Suprapubic skin (tissue), 4 donors: ENCODE data around the gene ERBIN. TPM values are rescaled to one million over a fixed set of nuclear protein-coding genes. Genes with fewer than 3 reads are reported as not detected.

ENCODE experiments used
- DNase-seq, 2 donors: peaks; one replicate each; pipeline ENCODE4 v3.0.0-alpha.2; 2019; ENCODE audit warnings: low spot score in 2 of 2
- H3K27ac ChIP-seq: fragments of 200-600 bp; sonication (generic); one replicate; pipeline ENCODE4 v1.5.1; 2019
- H3K27me3 ChIP-seq: fragments of 200-600 bp; sonication (generic); one replicate; pipeline ENCODE4 v1.5.1; 2019
- H3K36me3 ChIP-seq: fragments of 200-600 bp; sonication (generic); one replicate; pipeline ENCODE4 v1.5.1; 2019
- H3K4me1 ChIP-seq: fragments of 200-600 bp; sonication (generic); one replicate; pipeline ENCODE4 v1.5.1; 2019
- H3K4me3 ChIP-seq: fragments of 200-600 bp; sonication (generic); one replicate; pipeline ENCODE4 v1.5.1; 2019; ENCODE audit warnings: mild to moderate bottlenecking
- H3K9me3 ChIP-seq: fragments of 200-600 bp; sonication (generic); one replicate; pipeline ENCODE4 v1.5.1; 2019
- EP300 ChIP-seq: sonication (generic); formaldehyde crosslinking; IDR thresholded peaks from one replicate; pipeline ENCODE4 v1.6.1; 2017; ENCODE audit warnings: antibody characterized with exemption
- POLR2A ChIP-seq, 2 donors: fragments of 450-650 bp; IDR thresholded peaks; one replicate each; pipeline ENCODE4 v1.6.1; 2017; ENCODE audit warnings: antibody characterized with exemption in 2 of 2, mild to moderate bottlenecking in 2 of 2, moderate library complexity in 2 of 2
- POLR2AphosphoS5 ChIP-seq, 3 donors: sonication (generic); formaldehyde crosslinking; IDR thresholded peaks; one replicate each; pipeline ENCODE4 v1.6.1; 2017; ENCODE audit warnings: antibody characterized with exemption in 3 of 3
- WGBS: methylation state at CpG from one replicate; pipeline ENCODE4 v1.1.5; 2018; 5-methylcytosine and 5-hydroxymethylcytosine counted together
- total RNA-seq, 4 donors: library from RNA; depleted of rRNA; stranded (reverse); fragments of >200 nt; gene quantifications; one replicate each; pipeline ENCODE4 v1.1.0, GENCODE V29; 2016
- TF ChIP-seq, protein P1 (sequence below), 2 donors: fragments of 200-600 bp in 1 of 2; fragments of 450-650 bp in 1 of 2; sonication (generic) in 1 of 2; IDR thresholded peaks; one replicate each; pipeline ENCODE4 v1.5.1; 2016 to 2019; ENCODE audit warnings: antibody characterized with exemption in 2 of 2, mild to moderate bottlenecking in 1 of 2, moderate library complexity in 1 of 2

ERBIN gene
- total RNA-seq, 4 donors from 2014 or later: 84.6 to 141 (median 97.3) TPM

- Histone ChIP-seq H3K4me1 (no peaks in the 10 kb centered on the region), H3K4me3 (no peak overlapping the region), H3K27me3 (no peaks in the 10 kb centered on the region), H3K36me3 (no peaks in the 10 kb centered on the region), H3K9me3 (no peaks in the 10 kb centered on the region), H3K27ac (no peak overlapping the region)
- TF ChIP-seq POLR2AphosphoS5 (IDR thresholded peaks at IDR 0.05) (no peak), EP300 (no peak), POLR2A (IDR thresholded peaks at IDR 0.05) (no peak)
- TF ChIP-seq, protein P1, sequence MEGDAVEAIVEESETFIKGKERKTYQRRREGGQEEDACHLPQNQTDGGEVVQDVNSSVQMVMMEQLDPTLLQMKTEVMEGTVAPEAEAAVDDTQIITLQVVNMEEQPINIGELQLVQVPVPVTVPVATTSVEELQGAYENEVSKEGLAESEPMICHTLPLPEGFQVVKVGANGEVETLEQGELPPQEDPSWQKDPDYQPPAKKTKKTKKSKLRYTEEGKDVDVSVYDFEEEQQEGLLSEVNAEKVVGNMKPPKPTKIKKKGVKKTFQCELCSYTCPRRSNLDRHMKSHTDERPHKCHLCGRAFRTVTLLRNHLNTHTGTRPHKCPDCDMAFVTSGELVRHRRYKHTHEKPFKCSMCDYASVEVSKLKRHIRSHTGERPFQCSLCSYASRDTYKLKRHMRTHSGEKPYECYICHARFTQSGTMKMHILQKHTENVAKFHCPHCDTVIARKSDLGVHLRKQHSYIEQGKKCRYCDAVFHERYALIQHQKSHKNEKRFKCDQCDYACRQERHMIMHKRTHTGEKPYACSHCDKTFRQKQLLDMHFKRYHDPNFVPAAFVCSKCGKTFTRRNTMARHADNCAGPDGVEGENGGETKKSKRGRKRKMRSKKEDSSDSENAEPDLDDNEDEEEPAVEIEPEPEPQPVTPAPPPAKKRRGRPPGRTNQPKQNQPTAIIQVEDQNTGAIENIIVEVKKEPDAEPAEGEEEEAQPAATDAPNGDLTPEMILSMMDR (IDR thresholded peaks at IDR 0.05): no peak
- DNase-seq: no peak
- 57% methylated on average over 1 of the region's 1 CpG for WGBS
Measured at GRCh38 chr5:65916636-65917035, 9.7 kb upstream of the ERBIN start.

GRCh38 chr5:65919773-65920172 lies 6.6 kb upstream of the ERBIN start:
- H3K27me3 ChIP-seq: no peaks in the 10 kb centered on the region
- H3K27ac ChIP-seq: no peak overlapping the region
- no peak for DNase-seq
- H3K4me3 ChIP-seq: no peak overlapping the region
- peaks cover 8% of the 10 kb centered on the region for H3K4me1 ChIP-seq
- H3K36me3 ChIP-seq: no peaks in the 10 kb centered on the region
- no peaks in the 10 kb centered on the region for H3K9me3 ChIP-seq
- TF ChIP-seq, protein P1 (IDR thresholded peaks at IDR 0.05): no peak
- no peak for TF ChIP-seq POLR2A (IDR thresholded peaks at IDR 0.05)
- TF ChIP-seq EP300: no peak
- no peak for TF ChIP-seq POLR2AphosphoS5 (IDR thresholded peaks at IDR 0.05)

DNA sequence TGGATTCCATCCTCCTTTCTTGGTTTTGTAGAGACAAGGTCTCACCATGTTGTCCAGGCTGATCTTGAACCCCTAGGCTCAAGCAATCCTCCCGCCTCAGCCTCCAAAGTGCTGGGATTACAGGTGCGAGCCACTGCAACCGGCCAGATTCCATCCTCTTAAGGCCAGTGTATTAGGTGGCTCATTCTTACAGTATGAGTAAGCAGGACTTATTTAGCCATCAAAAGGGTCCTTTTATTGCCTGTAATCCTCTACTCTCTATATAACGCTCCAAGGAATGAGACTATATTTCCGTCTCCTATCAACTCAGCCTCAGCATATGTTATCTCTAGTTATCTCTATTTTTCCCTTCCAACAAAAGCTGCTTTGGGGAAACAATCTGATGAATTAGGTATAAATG lies 3.0 kb upstream of the ERBIN start:
- Histone ChIP-seq H3K4me1 (peaks cover 14% of the 10 kb centered on the region), H3K9me3 (no peaks in the 10 kb centered on the region), H3K36me3 (no peaks in the 10 kb centered on the region), H3K27ac (no peak overlapping the region), H3K4me3 (no peak overlapping the region), H3K27me3 (no peaks in the 10 kb centered on the region)
- TF ChIP-seq, protein P1 (IDR thresholded peaks at IDR 0.05): no peak
- TF ChIP-seq POLR2A (IDR thresholded peaks at IDR 0.05): no peak
- no peak for TF ChIP-seq POLR2AphosphoS5 (IDR thresholded peaks at IDR 0.05)
- no peak for TF ChIP-seq EP300
- WGBS: 92% methylated on average over 5 of the region's 5 CpGs
- no peak for DNase-seq

- 6% methylated on average over 19 of the region's 19 CpGs for WGBS
- Histone ChIP-seq H3K27ac (peak overlapping the region; percentile 100), H3K9me3 (no peaks in the 10 kb centered on the region), H3K36me3 (no peaks in the 10 kb centered on the region), H3K4me1 (peaks cover 25% of the 10 kb centered on the region), H3K27me3 (no peaks in the 10 kb centered on the region), H3K4me3 (peak overlapping the region; percentile 100)
- no peak for DNase-seq
- TF ChIP-seq POLR2A (IDR thresholded peaks at IDR 0.05) (no peak), EP300 (no peak), POLR2AphosphoS5 (IDR thresholded peaks at IDR 0.05) (no peak)
- TF ChIP-seq, protein P1 (IDR thresholded peaks at IDR 0.05): no peak
Measured at GRCh38 chr5:65924366-65925043, 1.9 kb upstream of the ERBIN start.

- WGBS: 0% methylated on average over 8 of the region's 46 CpGs
- Histone ChIP-seq H3K9me3 (no peaks in the 10 kb centered on the region), H3K27me3 (no peaks in the 10 kb centered on the region), H3K36me3 (no peaks in the 10 kb centered on the region), H3K4me1 (peaks cover 30% of the 10 kb centered on the region), H3K4me3 (peak overlapping the region; percentile 100), H3K27ac (peak overlapping the region; percentile 100)
- DNase-seq: peak; percentile 85 to 88
- TF ChIP-seq, protein P1 (IDR thresholded peaks at IDR 0.05): no peak
- peak in 1 of 3 donors; percentile 54 for TF ChIP-seq POLR2AphosphoS5 (IDR thresholded peaks at IDR 0.05)
- no peak for TF ChIP-seq EP300
Measured at GRCh38 chr5:65925044-65925600, 1.3 kb upstream of the ERBIN start.
